HCEC 1CT (cell line): ENCODE results near the gene PSEN1.

Source experiments
- DNase-seq: peaks from one replicate; pipeline ENCODE4 v3.0.0-alpha.2; 2017

PSEN1 gene

GRCh38 chr14:73255693-73256225, 119.5 kb downstream of the PSEN1 start:
- DNase-seq: no peak

GRCh38 chr14:73258076-73258475, 121.8 kb downstream of the PSEN1 start:
- no peak for DNase-seq

GRCh38 chr14:73258845-73259611, 122.7 kb downstream of the PSEN1 start:
- DNase-seq: no peak

GRCh38 chr14:73259837-73260236, 123.5 kb downstream of the PSEN1 start:
- DNase-seq: no peak

- DNase-seq: no peak
Measured at GRCh38 chr14:73260574-73260973, 124.3 kb downstream of the PSEN1 start.

GRCh38 chr14:73261075-73261474, 124.8 kb downstream of the PSEN1 start:
- DNase-seq: no peak

GRCh38 chr14:73261520-73262426, 125.5 kb downstream of the PSEN1 start:
- no peak for DNase-seq

- DNase-seq: no peak
Measured at GRCh38 chr14:73262427-73263183, 126.3 kb downstream of the PSEN1 start.

- DNase-seq: no peak
Measured at GRCh38 chr14:73263606-73264005, 127.3 kb downstream of the PSEN1 start.

GRCh38 chr14:73264080-73264884, 128.0 kb downstream of the PSEN1 start:
- DNase-seq: no peak

GRCh38 chr14:73264885-73265720, 128.8 kb downstream of the PSEN1 start:
- no peak for DNase-seq

- DNase-seq: no peak
Measured at GRCh38 chr14:73265721-73266046, 129.4 kb downstream of the PSEN1 start.

GRCh38 chr14:73266317-73266716, 130.0 kb downstream of the PSEN1 start:
- DNase-seq: no peak

- DNase-seq: no peak
Measured at GRCh38 chr14:73267474-73267873, 131.2 kb downstream of the PSEN1 start.

GRCh38 chr14:73269729-73270531, 133.6 kb downstream of the PSEN1 start:
- no peak for DNase-seq

GRCh38 chr14:73272393-73272792, 136.1 kb downstream of the PSEN1 start:
- no peak for DNase-seq
